ENCODE measurements around the gene TMEM150A.
"Not testable (repeated sequence)": the region's sequence is repeated elsewhere in the genome, so short reads cannot be mapped to it uniquely, and the experiment has no call there.

TMEM150A gene

GRCh38 chr2:85602476-85603234 lies at the start of gene TMEM150A:
TMEM150A (minus strand) TSS chr2:85602698; CDS start chr2:85601948, 750 bp downstream.
- peak; percentile 91 for DNase-seq

GRCh38 chr2:85652056-85652455 lies 49.6 kb upstream of the TMEM150A start:
- no peak for DNase-seq

- no peak for DNase-seq
Measured at GRCh38 chr2:85651097-85651496, 48.6 kb upstream of the TMEM150A start.

GRCh38 chr2:85650456-85650855 lies 48.0 kb upstream of the TMEM150A start:
- DNase-seq = no peak

- DNase-seq = no peak
Measured at GRCh38 chr2:85649201-85650190, 47.0 kb upstream of the TMEM150A start.

GRCh38 chr2:85648619-85649018 lies 46.1 kb upstream of the TMEM150A start:
- no peak for DNase-seq

- no peak for DNase-seq
Measured at GRCh38 chr2:85647823-85648526, 45.5 kb upstream of the TMEM150A start.

- DNase-seq = no peak
Measured at GRCh38 chr2:85646166-85646565, 43.7 kb upstream of the TMEM150A start.

- DNase-seq = no peak
Measured at GRCh38 chr2:85644909-85645308, 42.4 kb upstream of the TMEM150A start.

GRCh38 chr2:85642725-85643124 lies 40.2 kb upstream of the TMEM150A start:
- DNase-seq = no peak

GRCh38 chr2:85635636-85636035 lies 33.1 kb upstream of the TMEM150A start:
- no peak for DNase-seq

GRCh38 chr2:85635011-85635410 lies 32.5 kb upstream of the TMEM150A start:
- DNase-seq = no peak

- no peak for DNase-seq
Measured at GRCh38 chr2:85631316-85631715, 28.8 kb upstream of the TMEM150A start.

- DNase-seq = no peak
Measured at GRCh38 chr2:85628658-85629057, 26.2 kb upstream of the TMEM150A start.

GRCh38 chr2:85623991-85624390 lies 21.5 kb upstream of the TMEM150A start:
- DNase-seq = no peak

GRCh38 chr2:85621338-85621737 lies 18.8 kb upstream of the TMEM150A start:
- no peak for DNase-seq

GRCh38 chr2:85619617-85620016 lies 17.1 kb upstream of the TMEM150A start:
- peak; percentile 15 for DNase-seq

- not testable (repeated sequence) for DNase-seq
Measured at GRCh38 chr2:85617723-85618122, 15.2 kb upstream of the TMEM150A start.

GRCh38 chr2:85615413-85615728 lies 12.9 kb upstream of the TMEM150A start:
- no peak for DNase-seq

- not testable (repeated sequence) for DNase-seq
Measured at GRCh38 chr2:85614757-85615156, 12.3 kb upstream of the TMEM150A start.

GRCh38 chr2:85613717-85614515 lies 11.4 kb upstream of the TMEM150A start:
- DNase-seq = no peak

All from NCI-H69 (cell line).